Lower leg skin (tissue), 3 donors: ENCODE measurements around the gene POLG2.

ENCODE experiments used
- CTCF ChIP-seq, 3 donors: fragments of 450-650 bp; IDR thresholded peaks; one replicate each; pipeline ENCODE4 v1.5.1; 2016; ENCODE audit warnings: antibody characterized with exemption in 3 of 3, mild to moderate bottlenecking in 3 of 3, moderate library complexity in 2 of 3
- POLR2A ChIP-seq, 2 donors: fragments of 450-650 bp; IDR thresholded peaks; one replicate each; pipeline ENCODE4 v1.6.1; 2016 to 2017; ENCODE audit warnings: antibody characterized with exemption in 2 of 2, mild to moderate bottlenecking in 1 of 2, moderate library complexity in 1 of 2

GRCh38 chr17:64496348-64496785 is 487 bp downstream of the POLG2 start:
- no peak for TF ChIP-seq CTCF (IDR thresholded peaks at IDR 0.05)
- TF ChIP-seq POLR2A (IDR thresholded peaks at IDR 0.05): no peak
